Stimulated activated effector memory CD8-positive, alpha-beta T cell treated with anti-CD3 and anti-CD28 coated beads, Interleukin-12 subunit alpha, Interleukin-12 subunit beta, amount 100 ng/mL, for 72 hours (primary cell): ENCODE data around the gene YPEL1.

Source experiments
- ATAC-seq: fragments of 150-1000 bp; cut with Tn5 transposase; 2 replicates; pipeline ENCODE4 v1.10.0; 2021
- DNase-seq, 2 donors: peaks; one replicate each; pipeline ENCODE4 v3.0.0; 2021 to 2022; ENCODE audit warnings: low spot score in 2 of 2
- H3K27ac Mint-ChIP-seq: one replicate; pipeline ENCODE4 v1.8.0; 2022; ENCODE audit warnings: mild to moderate bottlenecking, mixed read lengths
- H3K36me3 Mint-ChIP-seq: one replicate; pipeline ENCODE4 v1.8.0; 2022; ENCODE audit warnings: mild to moderate bottlenecking, mixed read lengths
- H3K4me1 Mint-ChIP-seq: one replicate; pipeline ENCODE4 v1.8.0; 2022; ENCODE audit warnings: mixed read lengths
- H3K4me3 Mint-ChIP-seq: one replicate; pipeline ENCODE4 v1.8.0; 2022; ENCODE audit warnings: mild to moderate bottlenecking, mixed read lengths
- H3K9me3 Mint-ChIP-seq: one replicate; pipeline ENCODE4 v1.8.0; 2022; ENCODE audit warnings: mixed read lengths

Gene YPEL1

GRCh38 chr22:21735200-21736083 is at the start of gene YPEL1:
Gene YPEL1, minus strand, starts transcription at chr22:21735794. Its CDS starts 25,050 bp downstream, at chr22:21710744.
- peaks cover 51% of the 10 kb centered on the region for H3K4me1 Mint-ChIP-seq
- ATAC-seq = peak; percentile 96
- no peaks in the 10 kb centered on the region for H3K36me3 Mint-ChIP-seq
- DNase-seq = peak; percentile 96
- H3K9me3 Mint-ChIP-seq = no peaks in the 10 kb centered on the region
- peak within 1 kb of the TSS; percentile 77 for H3K4me3 Mint-ChIP-seq
- H3K27ac Mint-ChIP-seq = peak within 1 kb of the TSS; percentile 85

GRCh38 chr22:21780259-21780658 is 44.7 kb upstream of the YPEL1 start:
- Mint-ChIP-seq H3K27ac (no peak overlapping the region), H3K4me1 (peaks cover 25% of the 10 kb centered on the region), H3K36me3 (peaks cover 50% of the 10 kb centered on the region), H3K4me3 (no peak overlapping the region), H3K9me3 (no peaks in the 10 kb centered on the region)
- ATAC-seq = peak; percentile 61
- no peak for DNase-seq

GRCh38 chr22:21779444-21779843 is 43.9 kb upstream of the YPEL1 start:
- H3K4me1 Mint-ChIP-seq = peaks cover 25% of the 10 kb centered on the region
- H3K4me3 Mint-ChIP-seq = no peak overlapping the region
- no peak overlapping the region for H3K27ac Mint-ChIP-seq
- ATAC-seq = no peak
- peaks cover 44% of the 10 kb centered on the region for H3K36me3 Mint-ChIP-seq
- no peaks in the 10 kb centered on the region for H3K9me3 Mint-ChIP-seq
- DNase-seq = no peak

GRCh38 chr22:21778705-21779363 is 43.2 kb upstream of the YPEL1 start:
- DNase-seq = no peak
- Mint-ChIP-seq H3K27ac (no peak overlapping the region), H3K9me3 (no peaks in the 10 kb centered on the region), H3K4me1 (peaks cover 25% of the 10 kb centered on the region), H3K36me3 (peaks cover 43% of the 10 kb centered on the region), H3K4me3 (no peak overlapping the region)
- no peak for ATAC-seq

GRCh38 chr22:21771631-21771976 is 36.0 kb upstream of the YPEL1 start:
- Mint-ChIP-seq H3K36me3 (peaks cover 77% of the 10 kb centered on the region), H3K4me3 (no peak overlapping the region), H3K9me3 (no peaks in the 10 kb centered on the region), H3K27ac (no peak overlapping the region), H3K4me1 (peaks cover 39% of the 10 kb centered on the region)
- ATAC-seq (no peak), DNase-seq (no peak)

GRCh38 chr22:21768435-21768834 is 32.8 kb upstream of the YPEL1 start:
- Mint-ChIP-seq H3K9me3 (no peaks in the 10 kb centered on the region), H3K4me1 (peaks cover 64% of the 10 kb centered on the region), H3K36me3 (peaks cover 99% of the 10 kb centered on the region), H3K4me3 (peak overlapping the region; percentile 65), H3K27ac (no peak overlapping the region)
- ATAC-seq (no peak), DNase-seq (no peak)

GRCh38 chr22:21766691-21767462 is 31.3 kb upstream of the YPEL1 start:
- ATAC-seq = peak; percentile 93

GRCh38 chr22:21765909-21766529 is 30.4 kb upstream of the YPEL1 start:
- Mint-ChIP-seq H3K36me3 (peaks cover 82% of the 10 kb centered on the region), H3K4me1 (peaks cover 76% of the 10 kb centered on the region), H3K4me3 (peak overlapping the region; percentile 65), H3K9me3 (no peaks in the 10 kb centered on the region), H3K27ac (peak overlapping the region; percentile 95)
- ATAC-seq (no peak), DNase-seq (no peak)

More at GRCh38 chr22:21766691-21767462, 31.3 kb upstream of the YPEL1 start:
- DNase-seq = peak; percentile 65 to 92
- Mint-ChIP-seq H3K9me3 (no peaks in the 10 kb centered on the region), H3K4me1 (peaks cover 69% of the 10 kb centered on the region), H3K36me3 (peaks cover 84% of the 10 kb centered on the region), H3K27ac (peak overlapping the region; percentile 95), H3K4me3 (peak overlapping the region; percentile 65)

- no peak for ATAC-seq
- H3K36me3 Mint-ChIP-seq = peaks cover 72% of the 10 kb centered on the region
Observed at GRCh38 chr22:21764038-21764804, 28.6 kb upstream of the YPEL1 start.

GRCh38 chr22:21762712-21763581 is 27.4 kb upstream of the YPEL1 start:
- Mint-ChIP-seq H3K9me3 (no peaks in the 10 kb centered on the region), H3K4me3 (peak overlapping the region; percentile 29), H3K4me1 (peaks cover 94% of the 10 kb centered on the region), H3K27ac (peak overlapping the region; percentile 5), H3K36me3 (peaks cover 71% of the 10 kb centered on the region)
- peak; percentile 77 for ATAC-seq
- peak in 1 of 2 donors; percentile 75 for DNase-seq

More at GRCh38 chr22:21764038-21764804, 28.6 kb upstream of the YPEL1 start:
- DNase-seq = peak in 1 of 2 donors; percentile 57
- H3K9me3 Mint-ChIP-seq = no peaks in the 10 kb centered on the region
- peaks cover 93% of the 10 kb centered on the region for H3K4me1 Mint-ChIP-seq
- peak overlapping the region; percentile 5 for H3K27ac Mint-ChIP-seq
- peak overlapping the region; percentile 29 for H3K4me3 Mint-ChIP-seq

GRCh38 chr22:21761994-21762680 is 26.5 kb upstream of the YPEL1 start:
- Mint-ChIP-seq H3K9me3 (no peaks in the 10 kb centered on the region), H3K36me3 (peaks cover 70% of the 10 kb centered on the region), H3K4me3 (peak overlapping the region; percentile 29), H3K27ac (peak overlapping the region; percentile 5), H3K4me1 (peaks cover 90% of the 10 kb centered on the region)
- DNase-seq (no peak), ATAC-seq (no peak)

GRCh38 chr22:21761086-21761485 is 25.5 kb upstream of the YPEL1 start:
- ATAC-seq (peak; percentile 91), DNase-seq (peak in 1 of 2 donors; percentile 73)
- Mint-ChIP-seq H3K36me3 (peaks cover 61% of the 10 kb centered on the region), H3K4me3 (peak overlapping the region; percentile 29), H3K27ac (peak overlapping the region; percentile 37), H3K4me1 (peaks cover 86% of the 10 kb centered on the region), H3K9me3 (no peaks in the 10 kb centered on the region)

- no peak overlapping the region for H3K4me3 Mint-ChIP-seq
- H3K9me3 Mint-ChIP-seq = no peaks in the 10 kb centered on the region
- DNase-seq (no peak), ATAC-seq (no peak)
- H3K36me3 Mint-ChIP-seq = peaks cover 57% of the 10 kb centered on the region
- H3K27ac Mint-ChIP-seq = peak overlapping the region; percentile 37
- peaks cover 86% of the 10 kb centered on the region for H3K4me1 Mint-ChIP-seq
Observed at GRCh38 chr22:21760640-21761039, 25.0 kb upstream of the YPEL1 start.
